BE2C (cell line): ENCODE data around the gene DCP1A.
"Not testable (repeated sequence)": the region's sequence is repeated elsewhere in the genome, so short reads cannot be mapped to it uniquely, and the experiment has no call there.

Source experiments
- DNase-seq: peaks from one replicate; pipeline ENCODE4 v3.0.0-alpha.2; 2020
- H3K27me3 ChIP-seq: fragments of 250-450 bp; sonication (Bioruptor Pico); 2 replicates; pipeline ENCODE4 v1.5.1; 2020; ENCODE audit warnings: mild to moderate bottlenecking
- H3K36me3 ChIP-seq: fragments of 250-450 bp; sonication (Bioruptor Pico); 2 replicates; pipeline ENCODE4 v1.5.1; 2020; ENCODE audit warnings: mild to moderate bottlenecking
- H3K4me1 ChIP-seq: fragments of 250-450 bp; sonication (Bioruptor Pico); 2 replicates; pipeline ENCODE4 v1.5.1; 2020
- H3K4me3 ChIP-seq: 2 replicates; pipeline ENCODE4 v1.5.1; 2011; ENCODE audit warnings: low read depth, low read length
- H3K9me3 ChIP-seq: fragments of 250-450 bp; sonication (Bioruptor Pico); 2 replicates; pipeline ENCODE4 v1.5.1; 2020
- TF ChIP-seq, protein P1 (sequence below): IDR thresholded peaks from 2 replicates; pipeline ENCODE4 v1.5.1; 2012; ENCODE audit warnings: mild to moderate bottlenecking, low read depth, low read length

DCP1A gene

DNA sequence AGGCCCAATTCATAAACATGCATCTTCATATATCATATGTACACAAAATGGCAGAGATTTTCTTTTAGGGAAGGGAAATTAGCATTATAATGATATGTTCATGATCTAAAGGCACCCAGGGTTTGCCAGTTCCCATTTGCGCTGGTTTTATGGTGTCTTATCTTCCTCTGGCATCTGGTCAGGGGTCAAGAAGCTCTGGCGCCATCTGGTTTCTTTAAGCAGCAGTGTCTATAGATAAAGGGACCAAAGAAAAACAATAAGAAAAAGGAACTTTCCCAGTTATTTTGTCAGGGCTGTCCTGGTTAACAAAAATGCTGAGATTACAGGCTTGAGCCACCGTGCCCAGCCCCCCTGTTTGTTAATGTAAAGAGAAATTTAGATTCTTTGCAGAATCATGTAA is 3.3 kb upstream of the DCP1A start:
- no peaks in the 10 kb centered on the region for H3K36me3 ChIP-seq
- no peaks in the 10 kb centered on the region for H3K4me1 ChIP-seq
- no peaks in the 10 kb centered on the region for H3K27me3 ChIP-seq
- DNase-seq: no peak
- TF ChIP-seq, protein P1, sequence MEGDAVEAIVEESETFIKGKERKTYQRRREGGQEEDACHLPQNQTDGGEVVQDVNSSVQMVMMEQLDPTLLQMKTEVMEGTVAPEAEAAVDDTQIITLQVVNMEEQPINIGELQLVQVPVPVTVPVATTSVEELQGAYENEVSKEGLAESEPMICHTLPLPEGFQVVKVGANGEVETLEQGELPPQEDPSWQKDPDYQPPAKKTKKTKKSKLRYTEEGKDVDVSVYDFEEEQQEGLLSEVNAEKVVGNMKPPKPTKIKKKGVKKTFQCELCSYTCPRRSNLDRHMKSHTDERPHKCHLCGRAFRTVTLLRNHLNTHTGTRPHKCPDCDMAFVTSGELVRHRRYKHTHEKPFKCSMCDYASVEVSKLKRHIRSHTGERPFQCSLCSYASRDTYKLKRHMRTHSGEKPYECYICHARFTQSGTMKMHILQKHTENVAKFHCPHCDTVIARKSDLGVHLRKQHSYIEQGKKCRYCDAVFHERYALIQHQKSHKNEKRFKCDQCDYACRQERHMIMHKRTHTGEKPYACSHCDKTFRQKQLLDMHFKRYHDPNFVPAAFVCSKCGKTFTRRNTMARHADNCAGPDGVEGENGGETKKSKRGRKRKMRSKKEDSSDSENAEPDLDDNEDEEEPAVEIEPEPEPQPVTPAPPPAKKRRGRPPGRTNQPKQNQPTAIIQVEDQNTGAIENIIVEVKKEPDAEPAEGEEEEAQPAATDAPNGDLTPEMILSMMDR: peak; percentile 22
- no peaks in the 10 kb centered on the region for H3K9me3 ChIP-seq
- H3K4me3 ChIP-seq: no peak overlapping the region

DNA sequence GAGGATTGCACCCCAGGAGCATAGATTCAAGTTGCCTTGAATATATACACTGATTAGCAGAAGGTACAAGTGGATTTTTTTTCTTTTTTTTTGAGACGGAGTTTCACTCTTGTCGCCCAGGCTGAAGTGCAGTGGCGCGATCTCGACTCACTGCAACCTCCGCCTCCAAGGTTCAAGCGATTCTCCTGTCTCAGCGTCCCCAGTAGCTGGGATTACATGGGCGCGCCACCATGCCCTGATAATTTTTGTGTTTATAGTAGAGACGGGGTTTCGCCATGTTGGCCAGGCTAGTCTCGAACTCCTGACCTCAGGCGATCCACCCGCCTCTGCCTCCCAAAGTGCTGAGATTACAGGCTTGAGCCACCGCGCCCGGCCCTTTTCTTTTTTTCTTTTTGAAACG is 775 bp upstream of the DCP1A start:
- not testable (repeated sequence) for H3K9me3 ChIP-seq, H3K27me3 ChIP-seq, H3K36me3 ChIP-seq, H3K4me1 ChIP-seq, DNase-seq
- H3K4me3 ChIP-seq: peak overlapping the region; percentile 72

- H3K4me3 ChIP-seq: peak overlapping the region; percentile 72
- TF ChIP-seq, protein P1: no peak
- no peaks in the 10 kb centered on the region for H3K4me1 ChIP-seq
- no peaks in the 10 kb centered on the region for H3K36me3 ChIP-seq
- DNase-seq: no peak
- H3K9me3 ChIP-seq: no peaks in the 10 kb centered on the region
- H3K27me3 ChIP-seq: no peaks in the 10 kb centered on the region
These were observed 452 bp downstream of the DCP1A start for GRCh38 chr3:53346922-53347260.

GRCh38 chr3:53346514-53346913 is 829 bp downstream of the DCP1A start:
- peak; percentile 9 for DNase-seq
- no peaks in the 10 kb centered on the region for H3K4me1 ChIP-seq
- no peaks in the 10 kb centered on the region; the same call in 1 of the 2 replicates for H3K36me3 ChIP-seq
- H3K27me3 ChIP-seq: no peaks in the 10 kb centered on the region
- TF ChIP-seq, protein P1: no peak
- no peaks in the 10 kb centered on the region for H3K9me3 ChIP-seq
- H3K4me3 ChIP-seq: peak overlapping the region; percentile 72

DNA sequence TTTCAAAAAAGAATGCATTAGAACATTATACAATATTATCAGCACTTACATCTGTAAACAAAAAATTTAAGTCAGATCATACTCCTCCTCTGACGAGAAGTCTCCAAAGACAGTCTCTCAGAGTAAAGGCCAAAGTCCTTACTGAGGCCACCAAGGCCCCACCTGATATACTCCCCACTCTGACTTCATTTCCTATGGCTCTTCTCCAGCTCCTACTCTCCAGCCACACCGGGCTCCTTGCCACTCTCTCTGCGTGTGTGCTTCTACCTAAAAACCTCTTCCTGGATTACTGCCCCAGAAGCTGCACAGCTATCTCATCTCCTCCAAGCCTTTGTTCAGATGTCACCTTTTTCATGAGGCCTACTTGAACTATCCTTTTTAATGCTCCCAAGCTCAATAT is 5.0 kb downstream of the DCP1A start:
- TF ChIP-seq, protein P1: no peak
- no peak for DNase-seq
- Histone ChIP-seq H3K4me1 (no peaks in the 10 kb centered on the region), H3K27me3 (no peaks in the 10 kb centered on the region), H3K4me3 (no peak overlapping the region), H3K9me3 (no peaks in the 10 kb centered on the region), H3K36me3 (peaks cover 3% of the 10 kb centered on the region)

- H3K36me3 ChIP-seq: peaks cover 11% of the 10 kb centered on the region
- no peaks in the 10 kb centered on the region for H3K27me3 ChIP-seq
- DNase-seq: no peak
- no peaks in the 10 kb centered on the region for H3K9me3 ChIP-seq
- no peak overlapping the region for H3K4me3 ChIP-seq
- no peaks in the 10 kb centered on the region for H3K4me1 ChIP-seq
- TF ChIP-seq, protein P1: no peak
These were observed 10.0 kb downstream of the DCP1A start for GRCh38 chr3:53337167-53337940.

DNA sequence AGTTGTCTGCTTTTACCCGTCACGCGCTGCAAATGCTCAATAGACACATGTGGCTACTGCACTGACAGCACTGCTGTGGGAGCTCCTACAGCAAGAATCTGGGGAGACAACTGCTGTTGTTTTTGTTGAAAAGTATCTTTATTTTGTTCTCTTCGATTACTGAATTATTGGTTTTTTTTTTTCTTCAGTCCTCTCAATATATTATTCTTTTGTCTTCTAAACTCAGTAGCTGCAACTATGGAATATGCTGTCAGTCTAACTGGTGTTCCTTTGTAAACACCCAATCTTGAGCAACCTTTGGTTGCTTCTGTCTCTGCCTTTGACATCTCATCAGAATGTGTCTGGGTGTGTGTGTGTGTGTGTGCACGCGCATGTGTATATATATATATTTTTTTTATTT is 12.6 kb downstream of the DCP1A start:
- no peaks in the 10 kb centered on the region for H3K9me3 ChIP-seq
- H3K27me3 ChIP-seq: no peaks in the 10 kb centered on the region
- peaks cover 9% of the 10 kb centered on the region for H3K36me3 ChIP-seq
- no peaks in the 10 kb centered on the region for H3K4me1 ChIP-seq
- TF ChIP-seq, protein P1: no peak
- DNase-seq: no peak
- H3K4me3 ChIP-seq: no peak overlapping the region
